ENCODE measurements around the gene MGAT5B.

The MGAT5B gene

GRCh38 chr17:76902476-76902875 is 34.3 kb downstream of the MGAT5B start:
- Histone ChIP-seq H3K4me1 (ENCODE audit: control insufficient read depth, insufficient read depth, low read length) (no peaks in the 10 kb centered on the region), H3K27me3 (ENCODE audit: control insufficient read depth, insufficient read depth, low read length) (no peaks in the 10 kb centered on the region), H3K9me3 (ENCODE audit: control insufficient read depth, insufficient read depth, low read length) (no peaks in the 10 kb centered on the region), H3K36me3 (ENCODE audit: control insufficient read depth, insufficient read depth, low read length) (no peaks in the 10 kb centered on the region), H3K27ac (ENCODE audit: low read length) (no peak overlapping the region), H3K4me3 (ENCODE audit: low read length) (no peak overlapping the region)
- no CpG with 5 or more reads among the region's 14 CpGs for WGBS (ENCODE audit: insufficient coverage, insufficient read length)
- DNase-seq (ENCODE audit: low read depth, low spot score), result no peak

DNA sequence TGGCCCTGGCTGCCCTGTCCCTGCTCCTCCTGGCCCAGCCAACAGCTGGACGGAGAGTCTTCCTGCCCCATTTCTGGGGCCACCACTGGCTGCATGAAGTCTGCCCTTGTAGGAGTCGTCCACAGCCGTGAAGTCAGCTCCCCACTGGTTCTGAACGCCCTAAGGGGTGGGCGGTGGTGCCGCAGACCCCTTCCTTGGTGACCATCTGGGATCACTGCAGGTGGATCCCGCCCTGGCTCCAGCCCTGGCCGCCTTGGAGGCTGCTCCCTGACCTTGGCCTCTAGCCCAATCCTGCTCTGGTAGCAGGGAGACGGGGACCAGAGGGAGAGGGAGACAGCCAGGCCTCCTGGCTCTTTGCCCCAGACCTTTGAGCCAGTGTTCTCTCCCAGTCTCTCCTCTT is 35.4 kb downstream of the MGAT5B start:
- no peak overlapping the region for H3K4me3 ChIP-seq (ENCODE audit: low read length)
- no peaks in the 10 kb centered on the region for H3K4me1 ChIP-seq (ENCODE audit: control insufficient read depth, insufficient read depth, low read length)
- H3K9me3 ChIP-seq (ENCODE audit: control insufficient read depth, insufficient read depth, low read length), result no peaks in the 10 kb centered on the region
- no peak for DNase-seq (ENCODE audit: low read depth, low spot score)
- H3K27ac ChIP-seq (ENCODE audit: low read length), result no peak overlapping the region
- WGBS (ENCODE audit: insufficient coverage, insufficient read length), result no CpG with 5 or more reads among the region's 9 CpGs
- no peaks in the 10 kb centered on the region for H3K36me3 ChIP-seq (ENCODE audit: control insufficient read depth, insufficient read depth, low read length)
- no peaks in the 10 kb centered on the region for H3K27me3 ChIP-seq (ENCODE audit: control insufficient read depth, insufficient read depth, low read length)

DNA sequence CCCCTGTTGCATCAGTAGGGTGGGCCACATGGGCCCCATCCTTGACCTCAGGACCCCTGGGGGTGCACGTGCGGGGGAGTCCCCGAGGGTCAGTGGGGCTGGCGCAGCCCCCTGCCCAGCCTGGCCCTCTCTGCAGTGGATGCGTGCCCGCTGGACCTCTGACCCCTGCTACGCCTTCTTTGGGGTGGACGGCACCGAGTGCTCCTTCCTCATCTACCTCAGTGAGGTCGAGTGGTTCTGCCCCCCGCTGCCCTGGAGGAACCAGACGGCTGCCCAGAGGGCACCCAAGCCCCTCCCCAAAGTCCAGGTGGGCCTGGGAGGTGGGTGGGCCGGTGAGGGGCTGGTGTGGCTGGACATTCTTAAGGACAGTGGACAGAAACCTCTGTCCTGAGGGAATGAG is 35.9 kb downstream of the MGAT5B start:
- DNase-seq (ENCODE audit: low read depth, low spot score), result no peak
- Histone ChIP-seq H3K9me3 (ENCODE audit: control insufficient read depth, insufficient read depth, low read length) (no peaks in the 10 kb centered on the region), H3K4me3 (ENCODE audit: low read length) (no peak overlapping the region), H3K4me1 (ENCODE audit: control insufficient read depth, insufficient read depth, low read length) (no peaks in the 10 kb centered on the region), H3K27me3 (ENCODE audit: control insufficient read depth, insufficient read depth, low read length) (no peaks in the 10 kb centered on the region), H3K36me3 (ENCODE audit: control insufficient read depth, insufficient read depth, low read length) (no peaks in the 10 kb centered on the region), H3K27ac (ENCODE audit: low read length) (no peak overlapping the region)
- no CpG with 5 or more reads among the region's 13 CpGs for WGBS (ENCODE audit: insufficient coverage, insufficient read length)

- no peaks in the 10 kb centered on the region for H3K9me3 ChIP-seq (ENCODE audit: control insufficient read depth, insufficient read depth, low read length)
- no CpG with 5 or more reads among the region's 8 CpGs for WGBS (ENCODE audit: insufficient coverage, insufficient read length)
- no peaks in the 10 kb centered on the region for H3K4me1 ChIP-seq (ENCODE audit: control insufficient read depth, insufficient read depth, low read length)
- no peak overlapping the region for H3K4me3 ChIP-seq (ENCODE audit: low read length)
- no peaks in the 10 kb centered on the region for H3K27me3 ChIP-seq (ENCODE audit: control insufficient read depth, insufficient read depth, low read length)
- no peaks in the 10 kb centered on the region for H3K36me3 ChIP-seq (ENCODE audit: control insufficient read depth, insufficient read depth, low read length)
- DNase-seq (ENCODE audit: low read depth, low spot score), result no peak
- H3K27ac ChIP-seq (ENCODE audit: low read length), result no peak overlapping the region
Observed at GRCh38 chr17:76905036-76905435, 36.8 kb downstream of the MGAT5B start.

GRCh38 chr17:76905836-76906235 is 37.6 kb downstream of the MGAT5B start:
- WGBS (ENCODE audit: insufficient coverage, insufficient read length), result no CpG with 5 or more reads among the region's 17 CpGs
- no peaks in the 10 kb centered on the region for H3K27me3 ChIP-seq (ENCODE audit: control insufficient read depth, insufficient read depth, low read length)
- no peaks in the 10 kb centered on the region for H3K36me3 ChIP-seq (ENCODE audit: control insufficient read depth, insufficient read depth, low read length)
- no peak overlapping the region for H3K4me3 ChIP-seq (ENCODE audit: low read length)
- no peaks in the 10 kb centered on the region for H3K4me1 ChIP-seq (ENCODE audit: control insufficient read depth, insufficient read depth, low read length)
- no peaks in the 10 kb centered on the region for H3K9me3 ChIP-seq (ENCODE audit: control insufficient read depth, insufficient read depth, low read length)
- no peak for DNase-seq (ENCODE audit: low read depth, low spot score)
- H3K27ac ChIP-seq (ENCODE audit: low read length), result no peak overlapping the region

DNA sequence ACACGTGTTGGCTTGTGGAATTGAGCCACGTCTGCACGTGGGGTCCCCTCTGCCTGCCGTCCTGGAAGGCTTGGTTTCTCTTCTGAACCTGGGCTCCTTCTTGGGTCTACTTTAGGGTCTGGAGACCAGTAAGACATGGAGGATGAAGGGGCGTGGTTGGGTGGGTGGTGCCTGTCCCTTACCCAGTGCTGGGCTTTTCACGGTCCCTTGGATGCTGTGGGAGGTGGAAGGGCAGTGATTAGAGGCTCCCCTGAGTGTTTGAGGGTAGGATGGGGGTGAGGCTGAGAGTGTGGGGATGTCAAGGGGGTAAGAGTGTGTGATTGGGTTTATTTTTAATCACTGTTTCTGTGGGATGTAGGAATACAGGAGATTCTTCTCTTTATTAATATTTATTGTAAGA is 38.3 kb downstream of the MGAT5B start:
- no peak overlapping the region for H3K27ac ChIP-seq (ENCODE audit: low read length)
- no peaks in the 10 kb centered on the region for H3K36me3 ChIP-seq (ENCODE audit: control insufficient read depth, insufficient read depth, low read length)
- no CpG with 5 or more reads among the region's 6 CpGs for WGBS (ENCODE audit: insufficient coverage, insufficient read length)
- H3K4me3 ChIP-seq (ENCODE audit: low read length), result no peak overlapping the region
- no peak for DNase-seq (ENCODE audit: low read depth, low spot score)
- H3K27me3 ChIP-seq (ENCODE audit: control insufficient read depth, insufficient read depth, low read length), result no peaks in the 10 kb centered on the region
- H3K4me1 ChIP-seq (ENCODE audit: control insufficient read depth, insufficient read depth, low read length), result no peaks in the 10 kb centered on the region
- H3K9me3 ChIP-seq (ENCODE audit: control insufficient read depth, insufficient read depth, low read length), result no peaks in the 10 kb centered on the region

- Histone ChIP-seq H3K27me3 (ENCODE audit: control insufficient read depth, insufficient read depth, low read length) (no peaks in the 10 kb centered on the region), H3K4me1 (ENCODE audit: control insufficient read depth, insufficient read depth, low read length) (no peaks in the 10 kb centered on the region), H3K36me3 (ENCODE audit: control insufficient read depth, insufficient read depth, low read length) (no peaks in the 10 kb centered on the region), H3K9me3 (ENCODE audit: control insufficient read depth, insufficient read depth, low read length) (no peaks in the 10 kb centered on the region), H3K4me3 (ENCODE audit: low read length) (no peak overlapping the region), H3K27ac (ENCODE audit: low read length) (no peak overlapping the region)
- no CpG with 5 or more reads among the region's 3 CpGs for WGBS (ENCODE audit: insufficient coverage, insufficient read length)
- no peak for DNase-seq (ENCODE audit: low read depth, low spot score)
Observed at GRCh38 chr17:76907352-76907751, 39.1 kb downstream of the MGAT5B start.

GRCh38 chr17:76909971-76910760 is 42.0 kb downstream of the MGAT5B start:
- peak; percentile 48 for DNase-seq (ENCODE audit: low read depth, low spot score)
- no CpG with 5 or more reads among the region's 13 CpGs for WGBS (ENCODE audit: insufficient coverage, insufficient read length)
- Histone ChIP-seq H3K9me3 (ENCODE audit: control insufficient read depth, insufficient read depth, low read length) (no peaks in the 10 kb centered on the region), H3K27me3 (ENCODE audit: control insufficient read depth, insufficient read depth, low read length) (no peaks in the 10 kb centered on the region), H3K27ac (ENCODE audit: low read length) (no peak overlapping the region), H3K4me3 (ENCODE audit: low read length) (no peak overlapping the region), H3K4me1 (ENCODE audit: control insufficient read depth, insufficient read depth, low read length) (no peaks in the 10 kb centered on the region), H3K36me3 (ENCODE audit: control insufficient read depth, insufficient read depth, low read length) (no peaks in the 10 kb centered on the region)

DNA sequence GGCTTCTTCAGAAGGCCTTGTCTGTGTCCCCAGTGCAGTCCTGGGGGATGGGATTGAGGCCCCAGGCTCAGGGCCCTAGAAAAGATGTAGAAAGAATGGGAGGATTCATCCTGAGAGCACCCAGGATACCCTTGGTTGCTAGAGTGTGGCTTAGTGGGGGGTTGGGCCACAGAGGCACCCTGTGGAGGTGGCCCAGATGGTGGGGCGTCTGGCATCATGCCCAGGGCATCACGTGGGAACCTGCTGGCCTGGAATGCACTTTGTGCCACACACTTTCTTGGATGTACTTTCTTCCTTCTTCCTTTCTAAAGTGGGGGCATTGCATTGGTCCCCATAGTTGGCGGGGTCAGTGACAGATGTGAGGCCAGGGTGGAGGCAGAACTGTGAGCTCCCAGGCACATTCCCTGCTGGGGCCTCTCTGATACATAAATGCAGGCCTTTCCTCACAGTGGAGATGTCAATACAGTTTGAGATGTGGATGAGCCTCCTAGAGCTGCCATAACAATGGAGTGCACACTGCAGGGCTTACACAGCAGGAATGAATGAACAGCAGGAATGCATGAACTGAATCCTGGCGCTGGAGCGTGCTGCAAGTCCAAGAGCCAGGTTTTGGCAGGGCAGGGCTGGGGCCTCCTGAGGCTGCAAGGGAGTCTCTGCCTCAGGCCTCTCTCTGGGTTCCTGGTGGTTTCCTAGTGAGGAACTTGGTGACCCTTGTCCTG is 43.3 kb downstream of the MGAT5B start:
- H3K27me3 ChIP-seq (ENCODE audit: control insufficient read depth, insufficient read depth, low read length), result no peaks in the 10 kb centered on the region
- no peak overlapping the region for H3K4me3 ChIP-seq (ENCODE audit: low read length)
- no peaks in the 10 kb centered on the region for H3K36me3 ChIP-seq (ENCODE audit: control insufficient read depth, insufficient read depth, low read length)
- no peak overlapping the region for H3K27ac ChIP-seq (ENCODE audit: low read length)
- H3K4me1 ChIP-seq (ENCODE audit: control insufficient read depth, insufficient read depth, low read length), result no peaks in the 10 kb centered on the region
- H3K9me3 ChIP-seq (ENCODE audit: control insufficient read depth, insufficient read depth, low read length), result no peaks in the 10 kb centered on the region
- no CpG with 5 or more reads among the region's 5 CpGs for whole genome bisulfite sequencing (ENCODE audit: insufficient coverage, insufficient read length)
- DNase-seq (ENCODE audit: low read depth, low spot score), result no peak

DNA sequence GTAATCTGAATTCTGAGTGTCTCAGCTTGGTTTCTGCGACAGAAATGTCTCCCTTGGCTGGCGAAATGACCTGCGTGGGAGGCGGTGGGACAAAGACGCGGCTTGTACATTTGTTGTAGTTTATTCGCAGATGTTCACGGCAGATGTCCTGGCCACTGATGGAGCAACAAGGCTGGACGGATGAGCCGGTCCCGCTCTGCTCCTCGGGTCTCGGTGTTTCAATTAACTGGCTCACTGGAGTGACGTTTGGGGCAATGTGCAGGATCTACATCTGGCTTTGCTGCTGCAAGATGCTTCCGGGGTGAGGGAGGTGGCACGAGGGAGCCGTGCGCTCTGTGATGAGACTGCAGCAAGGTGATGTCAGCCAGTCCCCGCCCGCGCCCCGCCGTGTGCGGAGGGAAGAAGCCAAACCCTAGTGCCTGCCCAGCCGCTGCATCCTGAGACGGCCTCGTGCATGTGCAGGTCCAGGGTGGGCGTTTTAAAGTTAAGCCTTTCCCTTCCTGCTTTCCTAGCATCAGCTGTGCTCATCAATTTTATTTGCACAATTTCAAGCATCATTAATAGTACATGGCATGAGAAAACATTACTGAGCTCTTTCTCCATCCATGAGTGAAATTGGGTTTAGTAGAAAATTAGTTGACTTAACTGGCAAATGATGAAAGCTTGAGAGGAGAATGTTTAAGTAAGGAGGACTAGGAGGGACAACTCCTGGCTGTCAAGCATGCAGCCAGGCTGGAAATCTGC is 44.4 kb downstream of the MGAT5B start:
- H3K9me3 ChIP-seq (ENCODE audit: control insufficient read depth, insufficient read depth, low read length), result no peaks in the 10 kb centered on the region
- H3K4me1 ChIP-seq (ENCODE audit: control insufficient read depth, insufficient read depth, low read length), result no peaks in the 10 kb centered on the region
- no peaks in the 10 kb centered on the region for H3K36me3 ChIP-seq (ENCODE audit: control insufficient read depth, insufficient read depth, low read length)
- no CpG with 5 or more reads among the region's 28 CpGs for WGBS (ENCODE audit: insufficient coverage, insufficient read length)
- H3K27me3 ChIP-seq (ENCODE audit: control insufficient read depth, insufficient read depth, low read length), result no peaks in the 10 kb centered on the region
- no peak overlapping the region for H3K4me3 ChIP-seq (ENCODE audit: low read length)
- no peak overlapping the region for H3K27ac ChIP-seq (ENCODE audit: low read length)
- DNase-seq (ENCODE audit: low read depth, low spot score), result no peak
